CD1c-positive myeloid dendritic cell (primary cell): ENCODE data around the gene ELMOD3.
"Not testable (repeated sequence)": the region's sequence is repeated elsewhere in the genome, so short reads cannot be mapped to it uniquely, and the experiment has no call there.

Experiments used
- DNase-seq: peaks from one replicate; pipeline ENCODE4 v3.0.0-alpha.2; 2016; ENCODE audit errors: extremely low spot score

The ELMOD3 gene

GRCh38 chr2:85400541-85401463 lies 46.2 kb downstream of the ELMOD3 start:
- no peak for DNase-seq

DNA sequence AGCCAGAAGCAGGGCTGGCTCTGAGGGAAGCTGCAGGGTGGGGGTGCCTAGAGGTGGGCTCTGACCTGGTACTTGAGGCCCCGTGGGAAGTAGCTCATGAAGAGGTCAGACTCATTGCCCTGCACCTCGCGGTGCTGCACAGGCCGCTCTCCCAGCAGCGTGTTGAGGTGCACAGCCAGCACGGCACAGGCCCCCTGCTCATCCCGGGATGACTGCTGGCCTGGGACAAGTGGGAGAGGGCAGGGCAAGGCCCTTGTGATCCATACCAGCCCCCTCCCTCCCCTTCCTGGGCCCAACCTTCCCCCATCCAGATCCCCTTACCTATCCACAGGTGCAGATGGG lies 46.9 kb downstream of the ELMOD3 start:
- DNase-seq, result no peak

- no peak for DNase-seq
These were observed 47.3 kb downstream of the ELMOD3 start for GRCh38 chr2:85401844-85402243.

DNA sequence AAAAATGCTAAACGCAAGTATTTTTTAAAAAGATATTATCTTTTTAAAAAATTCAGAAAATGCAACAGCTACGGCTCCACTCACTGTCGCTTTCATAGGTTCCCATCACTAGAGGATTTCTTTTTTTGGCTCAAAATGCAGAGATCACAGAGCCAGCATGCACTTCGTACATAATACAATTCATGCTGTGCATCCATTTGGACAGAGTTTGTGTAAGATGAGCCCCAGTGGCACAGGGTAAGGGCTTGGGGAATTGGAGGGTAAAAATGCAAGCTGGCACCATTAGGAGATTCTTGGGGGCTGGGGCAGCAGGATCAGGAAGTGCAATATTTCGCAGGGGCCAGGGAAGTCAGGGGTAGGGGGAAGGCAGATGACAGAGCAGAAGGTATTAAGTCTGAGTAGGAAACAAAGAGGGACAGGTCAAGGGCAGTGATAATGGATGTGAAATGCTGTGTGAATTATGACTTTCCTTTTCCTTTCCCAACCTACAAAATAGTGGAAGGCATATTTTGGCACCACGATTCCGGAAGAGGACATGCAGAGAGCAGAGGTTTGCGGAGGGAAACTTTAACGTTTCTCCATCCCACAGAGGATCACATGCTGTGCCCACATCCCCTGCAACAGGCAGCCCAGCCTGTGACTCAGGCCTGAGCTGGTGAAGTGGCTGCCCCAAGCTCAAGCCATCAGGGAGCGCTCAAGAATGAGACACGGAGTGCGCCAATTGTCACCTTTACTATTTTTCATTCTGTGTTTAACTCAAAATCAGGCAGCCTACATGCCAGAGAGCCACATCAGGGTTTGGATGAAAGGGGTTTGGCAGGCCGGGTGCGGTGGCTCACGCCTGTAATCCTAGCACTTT lies 50.9 kb downstream of the ELMOD3 start:
- peak; percentile 89 for DNase-seq

GRCh38 chr2:85409845-85410583 lies 55.4 kb downstream of the ELMOD3 start, which contains the start of gene CAPG:
Gene CAPG, minus strand, starts transcription at chr2:85410366. Its CDS starts 8,221 bp downstream, at chr2:85402145.
- DNase-seq, result peak; percentile 83

- DNase-seq, result no peak
These were observed 56.2 kb downstream of the ELMOD3 start for GRCh38 chr2:85410584-85411404.

- no peak for DNase-seq
These were observed 56.8 kb downstream of the ELMOD3 start for GRCh38 chr2:85411405-85411748.

- peak; percentile 77 for DNase-seq
These were observed 59.2 kb downstream of the ELMOD3 start for GRCh38 chr2:85413592-85414420.

- not testable (repeated sequence) for DNase-seq
These were observed 59.8 kb downstream of the ELMOD3 start for GRCh38 chr2:85414421-85414759.

DNA sequence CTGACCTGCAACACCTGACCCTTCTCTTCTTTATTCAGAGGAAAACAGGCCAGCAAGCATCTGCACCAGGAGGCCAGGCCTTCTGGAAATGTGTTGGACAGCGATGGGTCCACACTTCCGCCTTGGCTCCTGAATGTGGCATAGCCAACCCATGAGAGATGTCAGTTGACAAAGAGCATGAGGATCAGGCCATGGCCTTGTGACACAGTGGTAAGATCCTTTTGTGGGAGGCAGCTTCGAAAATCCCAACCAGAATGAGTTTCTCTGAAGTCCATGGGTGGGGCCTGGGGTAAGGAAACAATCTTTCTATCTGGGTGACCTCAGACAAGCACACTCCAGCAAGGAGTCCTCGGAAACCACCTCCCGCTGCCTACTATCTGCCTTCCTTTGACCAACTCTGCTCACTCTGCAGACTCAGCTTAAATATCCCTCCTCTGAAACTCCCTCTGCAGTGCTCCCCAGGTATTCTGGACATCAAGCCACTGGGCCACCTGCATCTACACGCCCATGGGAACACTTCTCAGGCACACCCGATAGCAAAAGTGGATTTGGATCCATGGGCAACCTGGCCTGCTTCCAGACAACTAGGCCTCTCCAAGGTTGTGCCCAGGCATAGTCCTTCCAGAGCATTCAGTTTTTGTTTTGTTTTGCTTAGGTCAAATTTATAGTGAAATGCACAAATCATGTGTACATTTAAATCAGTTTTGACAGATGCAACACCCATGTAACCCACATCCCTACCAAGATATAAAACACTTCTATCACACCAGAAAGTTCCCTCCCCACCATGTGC lies 60.4 kb downstream of the ELMOD3 start:
- peak; percentile 88 for DNase-seq

DNA sequence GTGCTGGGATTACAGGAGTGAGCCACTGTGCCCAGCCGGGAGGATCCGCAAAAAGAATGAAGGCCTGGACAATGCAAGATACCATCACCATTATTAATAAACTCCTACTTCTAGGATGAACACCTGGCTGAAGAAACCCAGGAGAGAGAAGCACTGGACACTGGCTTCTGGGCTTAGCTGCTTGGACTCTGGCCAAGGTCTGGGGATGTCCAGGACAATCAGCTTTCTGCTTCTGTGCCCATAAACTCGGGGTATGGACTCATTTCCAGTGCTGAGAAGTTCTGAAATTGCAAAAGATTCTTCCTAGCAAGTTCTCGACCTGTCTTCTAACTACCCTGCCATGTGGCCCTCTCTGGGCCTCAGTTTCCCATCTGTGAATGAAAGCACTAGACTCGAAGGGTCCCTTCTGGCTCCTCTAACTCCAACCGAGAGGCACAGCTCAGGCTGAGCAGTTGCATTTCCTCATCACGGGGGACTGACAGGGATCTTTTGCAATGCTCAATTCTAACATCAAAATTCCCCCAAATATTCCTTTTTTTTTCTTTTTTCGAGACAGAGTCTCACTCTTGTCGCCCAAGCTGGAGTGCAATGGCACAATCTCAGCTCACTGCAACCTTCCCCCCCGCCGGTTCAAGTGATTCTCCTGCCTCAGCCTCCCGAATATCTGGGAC lies 61.5 kb downstream of the ELMOD3 start:
- DNase-seq, result peak; percentile 72

DNA sequence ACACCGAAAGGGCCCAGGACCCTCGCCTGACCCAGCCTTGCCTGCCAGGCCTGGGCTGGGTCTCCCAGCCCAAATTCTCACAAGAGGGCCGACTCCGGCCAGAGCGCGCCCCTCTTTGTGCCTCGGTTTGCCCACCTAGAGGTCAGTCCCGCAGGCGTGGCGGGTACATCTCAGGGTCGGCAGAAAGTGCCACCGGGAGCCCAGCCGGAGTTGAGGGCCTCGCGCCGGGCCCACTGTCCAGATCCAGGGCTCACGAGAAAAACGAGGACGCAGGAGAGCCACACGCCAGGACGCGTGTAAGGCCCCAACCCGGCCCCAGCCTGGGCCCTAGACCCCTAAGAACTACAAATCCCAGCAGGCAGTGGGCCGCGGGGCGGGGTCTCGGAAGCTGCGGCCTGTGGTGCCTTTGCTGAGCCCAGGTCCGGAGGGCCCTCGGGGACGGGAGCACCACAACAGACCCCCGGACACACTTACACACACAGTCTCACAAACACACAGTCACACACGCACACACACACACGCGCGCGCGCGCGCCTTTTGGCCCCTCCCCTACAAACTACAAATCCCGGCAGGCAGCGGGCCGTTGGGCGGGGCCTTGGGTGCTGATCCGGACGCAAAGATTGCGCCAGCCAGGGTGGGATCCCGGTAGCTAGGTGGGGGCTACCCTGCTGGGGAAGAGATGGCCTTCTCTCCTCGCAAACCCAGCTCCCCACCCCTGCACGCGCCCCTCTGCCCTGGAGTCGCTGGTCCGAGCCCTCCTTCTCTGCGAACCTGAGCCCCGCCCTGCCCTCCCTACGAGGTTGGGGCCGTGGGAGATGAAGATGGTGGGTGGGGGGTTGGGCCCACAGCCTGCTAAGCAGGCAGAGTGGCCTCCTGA lies 63.8 kb downstream of the ELMOD3 start, which contains the start of gene SH2D6:
Gene SH2D6 (plus strand): TSS at position 583 of the 877 bp plus-strand sequence. CDS start 10,752 bp downstream, outside the sequence.
- peak; percentile 84 for DNase-seq

GRCh38 chr2:85419009-85419675 lies 64.6 kb downstream of the ELMOD3 start:
- DNase-seq, result no peak

DNA sequence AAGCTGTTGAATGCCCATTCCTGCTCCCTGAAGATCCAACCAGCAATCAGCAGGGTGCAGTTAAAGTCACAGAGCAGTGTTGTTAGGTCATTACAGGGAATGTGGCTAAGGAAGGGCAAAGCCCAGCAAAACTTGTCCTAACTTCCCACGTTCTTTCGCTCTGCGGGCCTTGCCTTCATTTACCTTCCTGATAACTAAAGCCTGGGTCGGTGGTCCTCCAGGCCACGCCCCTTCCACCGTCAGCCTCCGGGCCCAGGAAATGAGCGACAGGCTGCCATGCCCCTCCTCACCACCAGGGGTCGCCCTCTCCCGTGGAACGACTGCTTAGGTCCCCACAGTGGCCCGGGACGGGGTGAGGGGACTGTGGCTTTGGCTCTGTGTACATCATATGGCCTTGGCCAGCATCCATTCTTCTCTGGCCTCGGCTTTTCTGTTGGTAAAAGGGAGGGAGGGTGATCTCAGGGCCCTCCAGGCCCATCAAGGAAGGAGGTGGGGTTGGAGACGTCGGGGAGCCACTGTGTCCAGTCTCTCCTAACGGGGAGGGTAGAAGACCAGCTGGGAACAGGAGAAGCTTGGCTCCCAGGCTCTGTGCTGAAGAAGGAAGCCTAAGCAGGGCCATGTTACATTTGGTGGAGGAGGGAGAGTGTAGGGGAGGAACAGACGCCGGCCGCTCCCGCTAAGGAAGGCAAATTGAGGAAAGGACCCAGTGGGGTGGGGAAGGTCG lies 66.1 kb downstream of the ELMOD3 start:
- peak; percentile 91 for DNase-seq

DNA sequence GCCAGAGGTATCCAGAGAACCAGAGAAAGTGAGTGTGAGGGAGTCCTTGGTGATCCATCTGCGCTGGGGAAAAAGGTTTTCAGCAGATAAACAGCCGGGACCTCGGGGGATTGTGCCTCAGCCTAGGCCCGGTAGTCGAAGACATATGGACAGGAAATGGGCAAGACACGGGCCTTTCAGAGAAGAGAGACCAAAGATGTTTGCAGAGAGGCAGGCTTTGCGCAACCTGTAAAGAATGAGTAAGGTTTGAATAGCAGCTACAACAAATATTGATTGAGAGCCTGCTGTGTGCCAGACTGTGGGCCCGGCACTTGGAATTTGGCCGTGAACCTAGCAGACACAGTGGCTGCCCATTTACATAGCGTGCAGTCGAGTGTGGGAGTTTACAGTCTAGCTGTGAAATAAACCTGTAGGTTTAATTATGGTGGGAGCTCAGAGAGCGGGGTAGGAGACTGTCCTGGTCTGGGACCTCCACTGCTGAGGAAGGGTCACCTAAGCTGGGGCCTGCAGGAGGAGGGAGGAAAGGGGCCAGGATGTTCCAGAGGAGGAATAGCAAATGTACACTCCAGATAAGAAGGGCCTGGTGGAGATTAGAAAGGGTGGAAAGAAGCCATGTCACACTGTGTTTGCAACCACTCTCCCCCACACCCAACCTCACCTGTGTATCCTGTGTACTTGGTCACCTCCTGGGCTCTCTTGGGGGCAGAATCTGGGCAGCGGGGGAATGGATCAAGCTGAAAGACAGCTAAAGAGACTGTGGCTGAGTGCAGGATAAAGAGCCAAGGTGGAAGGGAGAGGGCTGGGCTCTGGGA lies 66.9 kb downstream of the ELMOD3 start:
- DNase-seq, result no peak

DNA sequence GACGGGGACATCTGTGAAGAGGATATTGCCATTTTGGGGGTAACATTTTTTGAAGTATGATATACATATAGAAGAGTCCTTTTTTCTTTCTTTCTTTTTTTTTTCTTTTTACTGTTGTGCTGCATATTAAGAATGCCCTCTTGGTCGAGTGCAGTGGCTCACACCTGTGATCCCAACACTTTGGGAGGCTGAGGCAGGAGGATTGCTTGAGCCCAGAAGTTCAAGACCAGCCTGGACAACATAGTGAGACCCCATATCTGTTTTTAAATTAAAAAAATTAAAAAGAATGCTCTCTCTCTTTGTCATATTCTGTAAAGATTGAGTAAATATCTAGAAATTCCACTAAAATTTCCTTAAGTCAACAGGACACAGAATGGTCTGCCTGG lies 67.5 kb downstream of the ELMOD3 start:
- no peak for DNase-seq
